Neural cell (in vitro differentiated cells): ENCODE measurements around the gene GMDS. TPM values are rescaled to one million over a fixed set of nuclear protein-coding genes. Genes with fewer than 3 reads are reported as not detected.

Experiments
- H2AFZ ChIP-seq: fragments of 200-600, 300-800 bp; sonication (generic), shearing (Covaris generic); 2 replicates; pipeline ENCODE4 v1.6.0; 2014; ENCODE audit warnings: low read depth, mild to moderate bottlenecking, antibody characterized with exemption, low read length, moderate library complexity
- H3F3A ChIP-seq: fragments of 200-600 bp; shearing (Covaris generic); 2 replicates; pipeline ENCODE4 v1.6.1; 2016; ENCODE audit warnings: mild to moderate bottlenecking, moderate library complexity, mixed read lengths, antibody characterized with exemption, low read length; ENCODE audit not compliant: insufficient read depth, poor library complexity, severe bottlenecking
- H3K27ac ChIP-seq: fragments of 200-600, 300-800 bp; sonication (generic), shearing (Covaris generic); 2 replicates; pipeline ENCODE4 v1.5.1; 2014; ENCODE audit warnings: mild to moderate bottlenecking, low read length, moderate library complexity
- H3K27me3 ChIP-seq: fragments of 300-800, 200-600 bp; sonication (generic), shearing (Covaris generic); 2 replicates; pipeline ENCODE4 v1.6.0; 2014; ENCODE audit warnings: mild to moderate bottlenecking, low read depth, low read length, moderate library complexity; ENCODE audit not compliant: insufficient read depth
- H3K36me3 ChIP-seq: fragments of 300-800, 200-600 bp; sonication (generic), shearing (Covaris generic); 2 replicates; pipeline ENCODE4 v1.5.1; 2014; ENCODE audit warnings: mild to moderate bottlenecking, antibody characterized with exemption, low read length, moderate library complexity; ENCODE audit not compliant: insufficient read depth
- H3K4me2 ChIP-seq: fragments of 300-800, 200-600 bp; sonication (generic), shearing (Covaris generic); 2 replicates; pipeline ENCODE4 v1.6.0; 2014; ENCODE audit warnings: mild to moderate bottlenecking, low read length
- H3K4me3 ChIP-seq: fragments of 300-800, 200-600 bp; sonication (generic), shearing (Covaris generic); 2 replicates; pipeline ENCODE4 v1.5.1; 2014; ENCODE audit warnings: mild to moderate bottlenecking, low read length, moderate library complexity
- H3K79me2 ChIP-seq: fragments of 200-600 bp; shearing (Covaris generic); replicated peaks from 2 replicates; pipeline ENCODE4 v1.6.0; 2014; ENCODE audit warnings: mild to moderate bottlenecking, low read length, moderate library complexity; ENCODE audit not compliant: insufficient read depth
- H3K9ac ChIP-seq: fragments of 300-800, 200-600 bp; sonication (generic), shearing (Covaris generic); 2 replicates; pipeline ENCODE4 v1.6.1; 2016; ENCODE audit warnings: mild to moderate bottlenecking, low read length, mixed read lengths
- H3K9me2 ChIP-seq: fragments of 200-600 bp; shearing (Covaris generic); 2 replicates; pipeline ENCODE4 v1.6.1; 2016; ENCODE audit warnings: mild to moderate bottlenecking, low read length, mixed read lengths; ENCODE audit not compliant: insufficient read depth
- H3K9me3 ChIP-seq: fragments of 200-600, 300-800 bp; sonication (generic), shearing (Covaris generic); 2 replicates; pipeline ENCODE4 v1.6.1; 2016; ENCODE audit warnings: mild to moderate bottlenecking, mixed run types, low read length, moderate library complexity, mixed read lengths
- H4K20me1 ChIP-seq: fragments of 200-600 bp; shearing (Covaris generic); 2 replicates; pipeline ENCODE4 v1.6.1; 2016; ENCODE audit warnings: mild to moderate bottlenecking, mixed run types; ENCODE audit not compliant: insufficient read depth
- CTCF ChIP-seq: fragments of 450-650 bp; IDR thresholded peaks from 2 replicates; pipeline ENCODE4 v1.5.1; 2014; ENCODE audit warnings: antibody characterized with exemption, mild to moderate bottlenecking, moderate library complexity; ENCODE audit not compliant: poor library complexity, severe bottlenecking
- EP300 ChIP-seq: fragments of 450-650 bp; conservative IDR thresholded peaks from 2 replicates; pipeline ENCODE4 v1.6.1; 2014; ENCODE audit warnings: antibody characterized with exemption, mild to moderate bottlenecking, moderate library complexity; ENCODE audit not compliant: poor library complexity, severe bottlenecking
- EZH2 ChIP-seq: fragments of 200-600, 300-800 bp; shearing (Covaris generic), sonication (generic); IDR thresholded peaks from 2 replicates; pipeline ENCODE4 v1.6.1; 2014; ENCODE audit warnings: antibody characterized with exemption, low read length, borderline replicate concordance, mild to moderate bottlenecking; ENCODE audit not compliant: insufficient read depth, poor library complexity, severe bottlenecking
- MXI1 ChIP-seq: fragments of 450-650 bp; conservative IDR thresholded peaks from 2 replicates; pipeline ENCODE4 v1.6.1; 2014; ENCODE audit warnings: antibody characterized with exemption, mild to moderate bottlenecking; ENCODE audit not compliant: poor library complexity, severe bottlenecking
- POLR2AphosphoS5 ChIP-seq: IDR thresholded peaks from 2 replicates; pipeline ENCODE4 v1.6.1; 2012
- RAD21 ChIP-seq: fragments of 450-650 bp; conservative IDR thresholded peaks from 2 replicates; pipeline ENCODE4 v1.6.1; 2014; ENCODE audit warnings: antibody characterized with exemption, mild to moderate bottlenecking, moderate library complexity
- REST ChIP-seq: IDR thresholded peaks from 2 replicates; pipeline ENCODE4 v1.6.1; 2012; ENCODE audit warnings: borderline replicate concordance
- SMC3 ChIP-seq: fragments of 450-650 bp; conservative IDR thresholded peaks from 2 replicates; pipeline ENCODE4 v1.6.1; 2014; ENCODE audit warnings: antibody characterized with exemption, mild to moderate bottlenecking, moderate library complexity; ENCODE audit not compliant: poor library complexity
- TAF1 ChIP-seq: IDR thresholded peaks from 2 replicates; pipeline ENCODE4 v1.6.1; 2012; ENCODE audit warnings: low read depth
- polyA plus RNA-seq: library from polyadenylated mRNA; depleted of rRNA; stranded (reverse); fragments of >200 nt; gene quantifications from 2 replicates; pipeline ENCODE4 v1.2.3, GENCODE V29; 2014

Gene GMDS
- polyA plus RNA-seq, 1 donor from 2014 or later: 11.4 TPM

GRCh38 chr6:1858196-1858595, 387.2 kb downstream of the GMDS start:
- Histone ChIP-seq H3K27me3 (no peaks in the 10 kb centered on the region), H2AFZ (no peak overlapping the region), H3K27ac (no peak overlapping the region), H4K20me1 (no peaks in the 10 kb centered on the region), H3K9me3 (no peaks in the 10 kb centered on the region), H3K9me2 (no peaks in the 10 kb centered on the region), H3K4me2 (no peak overlapping the region), H3K79me2 (no peaks in the 10 kb centered on the region), H3K36me3 (no peaks in the 10 kb centered on the region), H3F3A (no peaks in the 10 kb centered on the region), H3K9ac (no peak overlapping the region), H3K4me3 (no peak overlapping the region)
- no peak for TF ChIP-seq TAF1
- no peak for TF ChIP-seq MXI1
- TF ChIP-seq POLR2AphosphoS5: no peak
- TF ChIP-seq CTCF: no peak
- no peak for TF ChIP-seq EZH2
- no peak for TF ChIP-seq REST

- H3F3A ChIP-seq: no peaks in the 10 kb centered on the region
- no peak overlapping the region for H3K9ac ChIP-seq
- no peak overlapping the region for H3K27ac ChIP-seq
- TF ChIP-seq CTCF (no peak), MXI1 (no peak), SMC3 (no peak), EZH2 (no peak), EP300 (no peak), RAD21 (no peak), REST (no peak), TAF1 (no peak), POLR2AphosphoS5 (no peak)
- H3K4me3 ChIP-seq: no peak overlapping the region
- no peaks in the 10 kb centered on the region for H3K27me3 ChIP-seq
- no peaks in the 10 kb centered on the region for H3K36me3 ChIP-seq
- H3K9me3 ChIP-seq: no peaks in the 10 kb centered on the region
- H3K4me2 ChIP-seq: no peak overlapping the region
- H4K20me1 ChIP-seq: no peaks in the 10 kb centered on the region
- H2AFZ ChIP-seq: no peak overlapping the region
- no peaks in the 10 kb centered on the region for H3K79me2 ChIP-seq
- no peaks in the 10 kb centered on the region for H3K9me2 ChIP-seq
Observed at GRCh38 chr6:1856381-1856780, 389.0 kb downstream of the GMDS start.
